SU-DHL-6 (cell line): Measurements from ENCODE around the gene GAB2.

Experiments
- H2AFZ ChIP-seq: fragments of 200-600 bp; sonication (generic); 2 replicates; pipeline ENCODE4 v1.6.1; 2014; ENCODE audit warnings: low read depth, mild to moderate bottlenecking, moderate library complexity, mixed read lengths, antibody characterized with exemption, low read length; ENCODE audit not compliant: severe bottlenecking
- H3F3A ChIP-seq: fragments of 200-600 bp; shearing (Covaris generic); 2 replicates; pipeline ENCODE4 v1.6.0; 2016; ENCODE audit warnings: antibody characterized with exemption, mild to moderate bottlenecking; ENCODE audit not compliant: insufficient read depth
- H3K27ac ChIP-seq: fragments of 200-600 bp; sonication (generic); 2 replicates; pipeline ENCODE4 v1.5.1; 2016; ENCODE audit warnings: low read depth, mild to moderate bottlenecking, low read length, moderate library complexity, mixed read lengths
- H3K27me3 ChIP-seq: fragments of 200-600 bp; sonication (generic), shearing (Covaris generic); 2 replicates; pipeline ENCODE4 v1.6.0; 2014; ENCODE audit warnings: mild to moderate bottlenecking, low read length
- H3K36me3 ChIP-seq: fragments of 200-600 bp; sonication (generic); 2 replicates; pipeline ENCODE4 v1.6.1; 2014; ENCODE audit warnings: mild to moderate bottlenecking, low read length, mixed read lengths
- H3K4me2 ChIP-seq: fragments of 300-600, 200-600 bp; shearing (Covaris generic), sonication (generic); 2 replicates; pipeline ENCODE4 v1.6.0; 2014; ENCODE audit warnings: low read length, low read depth, mild to moderate bottlenecking; ENCODE audit not compliant: poor library complexity, severe bottlenecking
- H3K4me3 ChIP-seq: fragments of 200-600 bp; sonication (generic); 2 replicates; pipeline ENCODE4 v1.5.1; 2014; ENCODE audit warnings: antibody characterized with exemption, low read length, mild to moderate bottlenecking, mixed read lengths; ENCODE audit not compliant: insufficient read depth, poor library complexity, severe bottlenecking
- H3K79me2 ChIP-seq: fragments of 200-600 bp; sonication (generic); 2 replicates; pipeline ENCODE4 v1.6.1; 2014; ENCODE audit warnings: mild to moderate bottlenecking, low read length, moderate library complexity; ENCODE audit not compliant: insufficient read depth
- H3K9ac ChIP-seq: fragments of 200-600 bp; sonication (generic); 2 replicates; pipeline ENCODE4 v1.7.0; 2014; ENCODE audit warnings: mild to moderate bottlenecking, low read length
- H3K9me2 ChIP-seq: fragments of 200-600 bp; sonication (generic); replicated peaks from 2 replicates; pipeline ENCODE4 v1.6.1; 2014; ENCODE audit warnings: low read length; ENCODE audit not compliant: insufficient read depth
- H3K9me3 ChIP-seq: fragments of 200-600 bp; sonication (generic); 2 replicates; pipeline ENCODE4 v1.6.1; 2014; ENCODE audit warnings: low read length, mixed read lengths; ENCODE audit not compliant: insufficient read depth
- H4K20me1 ChIP-seq: fragments of 200-600 bp; sonication (generic); 2 replicates; pipeline ENCODE4 v1.6.1; 2014; ENCODE audit warnings: low read depth, mild to moderate bottlenecking, antibody characterized with exemption, low read length, moderate library complexity, mixed read lengths
- EZH2phosphoT487 ChIP-seq: fragments of 200-600 bp; sonication (generic), shearing (Covaris generic); conservative IDR thresholded peaks from 2 replicates; pipeline ENCODE4 v1.6.1; 2018; ENCODE audit warnings: mild to moderate bottlenecking, antibody characterized with exemption, low read length, moderate library complexity, mixed read lengths
- TF ChIP-seq, protein P1 (sequence below): fragments of 200-600 bp; sonication (generic); IDR thresholded peaks from one replicate; pipeline ENCODE4 v1.5.1; 2017; ENCODE audit warnings: antibody characterized with exemption, mild to moderate bottlenecking, low read length, moderate library complexity; ENCODE audit not compliant: insufficient read depth, poor library complexity, severe bottlenecking

The GAB2 gene

DNA sequence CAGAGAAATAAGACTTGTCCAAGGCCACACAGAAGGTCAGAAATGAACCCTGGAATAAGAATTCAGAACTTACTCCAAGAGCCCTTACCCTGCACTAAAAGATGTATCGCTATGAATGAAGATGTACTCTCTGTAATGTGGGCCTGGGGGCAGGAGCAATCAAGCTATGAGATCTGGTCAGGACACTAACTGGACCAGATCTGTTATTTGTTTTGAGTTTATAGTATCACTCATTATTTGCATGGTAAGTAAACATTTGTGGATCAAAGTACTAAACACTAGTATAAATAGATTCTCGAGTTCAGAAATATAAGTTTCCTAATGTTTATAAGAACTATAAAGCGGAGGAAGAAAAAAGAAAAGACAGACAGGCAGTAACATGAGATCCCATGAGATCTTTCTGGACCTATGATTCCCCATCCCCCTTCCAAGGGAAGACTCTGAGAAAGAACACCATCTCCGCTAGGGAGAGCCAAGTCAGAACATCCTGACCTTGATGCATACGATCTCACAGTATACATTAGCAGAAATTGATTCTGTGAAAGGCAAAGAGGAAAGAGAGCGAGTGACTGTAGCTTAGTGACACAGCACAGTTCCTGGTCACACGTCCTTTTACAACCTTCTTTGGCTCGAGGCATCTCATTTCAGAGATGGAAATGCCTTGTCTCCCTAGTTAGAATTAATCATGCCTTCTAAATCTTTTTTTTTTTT lies 157.7 kb downstream of the GAB2 start:
- Histone ChIP-seq H3K9me3 (no peaks in the 10 kb centered on the region), H2AFZ (no peak overlapping the region), H4K20me1 (no peaks in the 10 kb centered on the region), H3K36me3 (no peaks in the 10 kb centered on the region), H3K27ac (no peak overlapping the region), H3K9me2 (no peaks in the 10 kb centered on the region), H3K27me3 (no peaks in the 10 kb centered on the region), H3K4me2 (no peak overlapping the region), H3F3A (no peaks in the 10 kb centered on the region), H3K79me2 (no peaks in the 10 kb centered on the region), H3K4me3 (no peak overlapping the region), H3K9ac (no peak overlapping the region)
- TF ChIP-seq, protein P1, sequence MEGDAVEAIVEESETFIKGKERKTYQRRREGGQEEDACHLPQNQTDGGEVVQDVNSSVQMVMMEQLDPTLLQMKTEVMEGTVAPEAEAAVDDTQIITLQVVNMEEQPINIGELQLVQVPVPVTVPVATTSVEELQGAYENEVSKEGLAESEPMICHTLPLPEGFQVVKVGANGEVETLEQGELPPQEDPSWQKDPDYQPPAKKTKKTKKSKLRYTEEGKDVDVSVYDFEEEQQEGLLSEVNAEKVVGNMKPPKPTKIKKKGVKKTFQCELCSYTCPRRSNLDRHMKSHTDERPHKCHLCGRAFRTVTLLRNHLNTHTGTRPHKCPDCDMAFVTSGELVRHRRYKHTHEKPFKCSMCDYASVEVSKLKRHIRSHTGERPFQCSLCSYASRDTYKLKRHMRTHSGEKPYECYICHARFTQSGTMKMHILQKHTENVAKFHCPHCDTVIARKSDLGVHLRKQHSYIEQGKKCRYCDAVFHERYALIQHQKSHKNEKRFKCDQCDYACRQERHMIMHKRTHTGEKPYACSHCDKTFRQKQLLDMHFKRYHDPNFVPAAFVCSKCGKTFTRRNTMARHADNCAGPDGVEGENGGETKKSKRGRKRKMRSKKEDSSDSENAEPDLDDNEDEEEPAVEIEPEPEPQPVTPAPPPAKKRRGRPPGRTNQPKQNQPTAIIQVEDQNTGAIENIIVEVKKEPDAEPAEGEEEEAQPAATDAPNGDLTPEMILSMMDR, result no peak
- TF ChIP-seq EZH2phosphoT487, result no peak

DNA sequence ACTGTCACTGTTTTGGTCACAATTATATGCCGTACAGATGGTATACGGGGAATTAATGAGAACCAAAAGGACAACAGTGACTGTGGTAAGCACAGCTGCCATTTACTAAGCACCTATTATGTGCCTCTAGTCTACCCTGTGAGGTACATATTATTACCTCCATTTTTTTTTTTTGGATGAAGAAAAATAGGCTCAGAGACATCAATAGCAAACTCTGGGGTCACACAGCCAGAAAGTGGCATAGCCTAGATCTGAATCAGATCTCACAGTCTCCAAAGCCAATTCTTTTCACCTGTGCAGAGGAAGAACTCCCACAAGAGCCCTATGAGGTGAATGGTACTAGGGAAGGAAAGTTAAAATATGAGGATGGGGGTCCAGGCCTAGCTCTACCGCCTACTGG lies 160.0 kb downstream of the GAB2 start:
- Histone ChIP-seq H3K36me3 (no peaks in the 10 kb centered on the region), H3K79me2 (no peaks in the 10 kb centered on the region), H3K4me2 (no peak overlapping the region), H3K9ac (no peak overlapping the region), H2AFZ (no peak overlapping the region), H3K9me3 (no peaks in the 10 kb centered on the region), H3F3A (no peaks in the 10 kb centered on the region), H3K4me3 (no peak overlapping the region), H3K9me2 (no peaks in the 10 kb centered on the region), H3K27me3 (no peaks in the 10 kb centered on the region), H3K27ac (no peak overlapping the region), H4K20me1 (no peaks in the 10 kb centered on the region)
- TF ChIP-seq EZH2phosphoT487, result no peak
- TF ChIP-seq, protein P1, result no peak

DNA sequence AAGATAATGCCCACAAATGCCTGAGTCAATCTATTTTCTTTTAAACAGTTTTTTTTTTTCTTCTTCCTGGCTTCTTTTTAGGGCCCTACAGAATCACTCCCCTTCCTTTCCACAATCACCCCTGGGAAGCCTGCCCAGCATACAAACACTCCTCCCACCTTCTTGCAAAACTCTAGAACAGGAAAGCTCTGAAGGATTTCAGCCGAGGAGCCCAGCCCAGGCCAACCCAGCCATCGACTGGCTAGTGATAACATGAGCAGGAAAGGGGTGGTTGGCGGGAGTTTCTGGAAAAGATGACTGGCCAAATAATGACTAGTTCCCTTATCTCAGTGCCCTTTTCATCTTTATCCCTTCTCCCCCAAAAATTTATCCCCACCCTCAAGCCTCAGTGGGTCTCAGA lies 160.7 kb downstream of the GAB2 start:
- Histone ChIP-seq H3K27ac (no peak overlapping the region), H3F3A (no peaks in the 10 kb centered on the region), H4K20me1 (no peaks in the 10 kb centered on the region), H3K9ac (no peak overlapping the region), H3K9me2 (no peaks in the 10 kb centered on the region), H3K27me3 (no peaks in the 10 kb centered on the region), H3K4me2 (no peak overlapping the region), H3K9me3 (no peaks in the 10 kb centered on the region), H3K36me3 (no peaks in the 10 kb centered on the region), H2AFZ (no peak overlapping the region), H3K4me3 (no peak overlapping the region), H3K79me2 (no peaks in the 10 kb centered on the region)
- TF ChIP-seq, protein P1, result no peak
- no peak for TF ChIP-seq EZH2phosphoT487
